AG08395 (cell line): ENCODE measurements around the gene LMOD1.
A peak's percentile ranks its signal among the peaks of the same experiment; 100 is the strongest.

ENCODE experiments used
- DNase-seq: peaks from one replicate; pipeline ENCODE4 v3.0.0; 2012; ENCODE audit warnings: mixed read lengths, low spot score

Gene LMOD1

DNA sequence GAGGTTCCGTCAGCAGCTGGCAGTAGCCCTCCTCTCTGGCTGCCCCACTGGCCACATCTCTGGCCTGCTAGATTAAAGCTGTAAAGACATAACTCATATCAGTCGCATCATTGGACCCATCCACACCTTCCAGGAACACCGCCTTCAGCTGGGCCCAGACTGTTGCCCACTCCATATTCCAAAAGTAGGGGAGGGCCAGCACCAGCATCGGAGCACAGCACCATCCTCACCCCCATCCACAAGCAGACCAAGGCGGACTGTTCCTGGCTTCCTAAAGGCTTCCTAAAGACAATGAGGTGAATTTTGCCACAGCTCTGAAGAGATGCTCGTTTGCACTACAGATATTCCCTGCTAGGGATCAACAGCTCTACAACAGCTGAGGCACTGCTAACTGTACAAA, 54.1 kb downstream of the LMOD1 start:
- DNase-seq: no peak

DNA sequence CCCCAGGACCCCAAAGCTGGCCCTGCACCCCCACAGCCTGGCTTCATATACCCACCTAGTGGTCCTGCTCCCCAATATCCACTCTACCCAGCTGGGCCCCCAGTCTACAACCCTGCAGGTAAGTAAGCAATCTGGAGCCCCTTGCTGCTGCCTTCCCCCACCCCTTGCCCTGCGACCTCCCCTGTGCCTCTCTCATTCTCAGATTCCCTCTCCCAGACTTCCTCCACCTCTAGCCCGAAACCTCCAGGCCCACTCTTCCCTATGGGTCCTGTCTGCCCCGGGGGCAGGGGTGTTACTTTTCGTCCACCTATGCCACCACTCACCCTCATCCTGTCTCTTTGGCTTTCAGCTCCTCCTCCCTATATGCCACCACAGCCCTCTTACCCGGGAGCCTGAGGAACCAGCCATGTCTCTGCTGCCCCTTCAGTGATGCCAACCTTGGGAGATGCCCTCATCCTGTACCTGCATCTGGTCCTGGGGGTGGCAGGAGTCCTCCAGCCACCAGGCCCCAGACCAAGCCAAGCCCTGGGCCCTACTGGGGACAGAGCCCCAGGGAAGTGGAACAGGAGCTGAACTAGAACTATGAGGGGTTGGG, 54.8 kb downstream of the LMOD1 start:
- no peak for DNase-seq

DNA sequence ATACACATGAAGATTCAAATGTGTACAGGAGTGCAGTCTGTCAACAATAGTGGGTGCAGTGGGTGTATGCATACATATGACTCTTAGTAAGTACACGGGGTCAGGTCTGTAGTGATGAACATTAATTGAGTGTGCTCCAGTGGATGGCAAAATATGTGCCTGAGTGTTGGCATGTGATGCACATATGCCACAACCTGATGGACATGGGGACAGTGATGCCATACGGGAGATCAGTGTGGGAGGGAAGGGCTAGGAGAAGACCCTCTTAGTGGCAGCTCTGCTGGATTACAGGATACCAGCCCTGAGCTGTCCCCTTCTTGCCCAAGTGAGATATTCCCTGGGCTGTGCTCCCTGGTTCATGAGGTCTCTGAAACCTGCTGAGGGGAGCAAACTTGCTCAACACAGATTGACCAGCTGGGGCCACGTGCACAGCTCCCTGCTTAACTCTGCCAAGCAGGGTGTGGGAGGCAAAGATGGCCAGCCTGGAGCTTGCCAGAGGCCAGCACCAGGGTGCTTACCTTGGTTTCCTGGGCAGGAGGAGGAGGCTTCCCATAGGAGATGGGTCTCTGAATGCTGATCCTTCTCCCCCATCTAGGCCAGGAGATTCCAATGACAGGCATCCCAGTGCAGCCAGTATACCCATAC, 55.4 kb downstream of the LMOD1 start:
- DNase-seq: no peak

DNA sequence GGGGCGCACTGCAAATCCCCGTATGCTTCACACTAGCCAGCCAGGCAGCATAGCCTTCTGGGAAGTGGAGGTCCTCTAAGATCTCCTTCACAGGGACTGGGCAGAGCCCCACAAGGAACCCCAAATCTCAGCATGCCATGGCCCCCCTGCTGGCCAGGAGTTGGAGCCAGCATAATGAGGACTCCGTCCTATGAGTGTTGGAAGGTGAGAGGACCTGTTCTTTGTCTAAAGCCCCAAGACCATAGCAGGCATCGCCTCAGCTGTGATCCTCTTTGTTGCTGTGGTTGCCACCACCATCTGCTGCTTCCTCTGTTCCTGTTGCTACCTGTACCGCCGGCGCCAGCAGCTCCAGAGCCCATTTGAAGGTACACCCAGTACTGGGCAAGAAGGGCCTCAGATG, 56.1 kb downstream of the LMOD1 start:
- no peak for DNase-seq

DNA sequence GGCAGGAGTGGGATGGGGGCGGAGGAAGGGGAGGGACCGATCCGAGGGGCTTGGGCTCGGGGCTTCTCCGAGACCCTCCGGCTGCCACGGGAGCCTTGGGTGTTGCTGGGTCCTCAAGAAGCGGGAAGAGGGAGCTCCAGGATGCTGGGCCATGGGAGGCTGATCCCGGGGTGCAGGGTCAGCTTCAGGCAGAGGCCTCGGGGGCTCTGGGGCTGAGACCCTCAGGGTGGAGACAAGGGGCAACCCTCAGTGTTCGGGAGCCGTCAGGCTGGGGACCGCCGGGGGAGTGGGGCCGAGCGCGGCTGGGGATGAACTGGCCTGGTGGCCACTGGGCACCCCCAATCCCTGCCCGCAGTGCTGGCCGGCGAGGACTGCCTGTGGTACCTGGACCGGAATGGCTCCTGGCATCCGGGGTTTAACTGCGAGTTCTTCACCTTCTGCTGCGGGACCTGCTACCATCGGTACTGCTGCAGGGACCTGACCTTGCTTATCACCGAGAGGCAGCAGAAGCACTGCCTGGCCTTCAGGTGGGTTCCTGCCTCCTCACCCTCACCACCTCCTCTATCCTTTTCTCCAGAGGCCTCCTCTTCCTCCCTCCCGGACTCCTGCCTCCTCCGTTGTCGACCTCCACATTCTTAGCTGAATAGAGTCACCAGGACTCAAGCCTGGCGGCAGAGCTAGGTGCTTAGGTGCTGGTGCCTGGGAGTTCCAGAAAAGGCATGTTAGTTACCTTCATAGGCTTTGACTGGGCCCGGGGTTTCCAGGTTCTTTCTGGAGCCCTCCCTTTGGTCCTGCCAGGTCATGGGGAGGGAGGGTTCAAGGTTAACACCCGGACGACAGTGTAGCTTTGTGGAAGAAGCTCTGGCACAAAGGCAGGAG, 57.0 kb downstream of the LMOD1 start:
- DNase-seq: no peak

DNA sequence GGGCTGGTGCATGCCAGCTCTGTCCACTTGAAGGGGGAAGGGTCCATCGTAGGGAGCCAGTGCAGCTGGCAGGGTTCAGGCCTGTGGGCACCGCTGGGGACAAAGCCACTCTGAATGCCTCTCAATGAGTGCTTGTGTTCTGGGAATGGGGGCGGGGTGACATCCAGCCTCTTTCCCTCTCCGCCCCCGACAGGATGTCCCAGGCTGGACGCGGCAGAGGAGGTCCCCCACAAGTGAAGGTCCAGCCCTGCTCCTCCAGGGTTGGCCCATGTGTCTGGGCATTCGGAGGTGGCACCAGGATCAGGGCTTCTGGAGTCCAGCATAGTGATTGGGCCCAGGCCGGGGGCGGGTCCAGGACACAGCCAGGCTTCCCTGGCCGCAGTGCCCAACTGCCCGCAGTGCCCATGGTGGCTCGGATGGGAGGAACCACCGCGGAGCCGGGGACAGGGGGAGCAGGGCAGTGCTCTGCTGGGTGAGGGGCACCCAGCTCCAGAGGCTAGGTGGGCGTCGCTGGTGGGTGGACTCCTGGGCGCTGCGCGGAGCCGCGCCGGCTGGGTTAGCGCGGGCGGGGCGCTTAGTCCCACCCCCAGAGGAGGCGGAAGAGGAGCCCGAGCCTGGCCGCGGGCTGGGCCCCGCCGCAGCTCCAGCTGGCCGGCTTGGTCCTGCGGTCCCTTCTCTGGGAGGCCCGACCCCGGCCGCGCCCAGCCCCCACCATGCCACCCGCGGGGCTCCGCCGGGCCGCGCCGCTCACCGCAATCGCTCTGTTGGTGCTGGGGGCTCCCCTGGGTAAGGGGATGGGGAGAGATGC, 57.9 kb downstream of the LMOD1 start, which contains the start of gene SHISA4:
Gene SHISA4 (plus strand): TSS at position 617 of the 808 bp plus-strand sequence. CDS start 97 bp downstream, at position 714.
- peak; percentile 89 for DNase-seq

DNA sequence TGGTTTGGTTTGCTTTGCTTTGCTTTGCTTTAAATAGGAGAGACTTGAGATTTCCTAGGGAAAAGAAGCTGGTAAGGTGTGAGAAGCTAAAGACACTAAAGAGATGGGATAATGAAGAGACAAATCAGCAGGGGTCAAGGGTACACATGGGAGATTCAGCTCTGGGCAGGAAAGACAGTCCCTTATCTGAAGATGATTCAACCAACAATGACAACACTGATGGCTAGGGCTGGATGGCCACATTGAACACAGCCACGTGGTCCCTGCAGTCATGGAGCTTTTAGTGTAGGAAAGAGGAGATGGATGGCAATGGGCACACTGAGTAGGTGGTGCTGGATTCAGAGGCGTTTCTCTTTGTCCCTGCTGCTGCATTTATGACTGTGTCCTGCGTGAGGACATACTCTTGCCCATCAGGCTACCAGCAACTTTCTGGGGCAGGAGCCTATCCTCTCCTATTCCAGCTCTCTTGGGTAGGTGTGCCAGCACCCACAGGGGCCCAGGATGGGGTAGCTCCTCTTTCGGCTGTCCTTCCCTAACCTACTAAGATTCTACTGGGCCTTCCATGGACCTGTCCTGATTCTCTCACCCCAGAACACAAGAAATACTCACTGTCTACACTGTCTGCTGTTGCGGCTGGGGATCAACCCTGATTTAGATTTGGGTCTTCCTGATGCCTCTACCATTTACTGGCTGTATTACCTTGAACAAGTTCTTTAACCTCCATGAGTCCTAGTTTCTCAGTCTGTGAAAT, 59.1 kb downstream of the LMOD1 start:
- DNase-seq: no peak

DNA sequence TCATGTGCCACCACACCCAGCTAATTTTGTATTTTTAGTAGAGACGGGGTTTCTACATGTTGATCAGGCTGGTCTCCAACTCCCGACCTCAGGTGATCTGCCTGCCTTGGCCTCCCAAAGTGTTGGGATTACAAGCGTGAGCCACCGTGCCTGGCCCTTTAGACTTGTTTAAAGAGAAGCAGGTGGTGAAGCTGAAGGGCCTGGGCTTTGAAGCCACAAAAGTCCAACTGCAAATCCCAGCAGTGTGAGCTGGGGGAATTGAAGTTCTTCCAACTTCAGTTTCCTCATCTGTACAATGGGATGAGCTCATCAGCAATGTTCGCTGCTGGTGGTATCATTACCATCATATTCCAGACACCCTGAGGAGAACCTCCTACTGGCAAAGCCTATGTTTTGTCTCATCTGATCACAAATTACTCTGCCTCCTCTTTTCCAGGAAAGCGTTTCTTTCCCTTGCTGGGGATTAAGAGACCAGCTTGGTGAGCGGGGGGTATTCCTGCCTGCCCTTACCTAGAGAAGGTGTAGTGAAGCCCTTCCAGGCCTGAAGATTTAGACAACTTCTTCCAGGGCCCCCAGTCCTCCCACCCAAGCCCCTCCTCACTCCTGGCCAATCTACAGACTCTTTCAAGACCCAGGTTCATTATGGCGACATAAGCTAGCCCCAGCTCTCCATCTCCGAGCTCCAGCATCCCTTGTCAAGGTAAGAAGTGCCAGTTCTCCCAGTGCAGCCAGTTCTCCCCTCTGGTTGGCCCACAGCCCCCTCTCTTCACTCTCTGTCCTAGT, 60.1 kb downstream of the LMOD1 start:
- DNase-seq: no peak

DNA sequence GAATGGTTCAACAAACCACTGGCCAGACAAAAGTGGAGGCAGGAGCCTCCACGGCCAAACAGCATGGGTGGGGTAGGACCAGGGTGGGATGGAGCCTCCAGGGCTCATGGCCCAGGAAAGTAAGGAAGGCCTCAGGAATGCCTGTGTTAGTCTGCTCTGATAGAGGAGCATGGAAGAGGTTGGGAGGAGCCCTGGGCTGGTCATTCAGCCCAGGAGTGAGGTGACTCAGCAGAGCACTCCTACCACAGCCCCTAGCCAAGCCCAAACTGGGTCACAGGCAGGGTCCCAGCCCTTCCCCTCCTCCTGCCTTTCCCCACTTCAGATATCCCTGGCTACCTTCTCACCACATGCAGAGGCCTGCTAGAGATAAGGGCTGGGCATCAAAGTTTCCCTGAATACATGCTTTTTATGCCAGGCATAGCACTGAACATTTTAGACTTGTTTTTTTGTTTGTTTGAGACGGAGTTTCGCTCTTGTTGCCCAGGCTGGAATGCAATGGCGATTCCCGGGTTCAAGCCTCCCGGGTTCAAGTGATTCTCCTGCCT, 60.7 kb downstream of the LMOD1 start:
- DNase-seq: peak; percentile 74

DNA sequence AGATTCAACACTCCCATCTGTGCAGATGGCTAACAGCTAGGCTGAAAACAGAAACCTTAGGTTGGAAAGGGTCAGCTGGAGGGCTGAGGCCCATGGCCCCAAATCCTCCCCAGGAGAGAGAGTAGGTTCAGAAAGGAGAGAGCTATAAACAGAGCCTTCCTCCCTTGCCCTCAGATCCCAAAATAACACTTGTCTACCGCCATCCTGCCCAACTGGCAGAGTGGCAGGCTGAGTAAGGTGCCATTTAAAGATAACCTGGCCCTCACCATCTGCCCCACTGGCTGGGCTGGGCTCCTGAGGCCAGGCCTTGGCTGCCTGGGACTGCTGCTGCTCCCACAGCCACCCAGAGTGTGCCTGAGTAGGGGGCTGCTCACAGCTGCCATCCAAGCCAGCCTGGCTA, 61.9 kb downstream of the LMOD1 start:
- DNase-seq: no peak

DNA sequence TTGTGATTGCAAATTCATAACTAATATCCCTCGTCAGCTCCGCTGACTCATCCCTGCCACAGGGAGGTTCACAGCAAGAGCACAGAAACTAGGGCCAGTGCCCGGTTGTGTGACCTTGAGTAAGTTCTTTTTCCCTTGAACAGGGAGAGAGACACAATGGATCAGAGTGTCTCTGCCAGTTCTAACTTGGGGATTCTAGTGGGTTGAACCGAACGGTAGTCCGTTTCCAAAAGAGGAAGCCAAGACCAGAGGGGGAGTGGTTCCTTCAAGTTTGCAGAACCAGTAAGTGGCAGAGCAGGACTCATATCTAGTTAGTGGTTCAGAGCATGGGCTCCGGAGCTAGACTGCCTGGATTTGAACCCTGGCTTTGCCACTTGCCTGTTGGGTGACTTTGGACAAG, 62.6 kb downstream of the LMOD1 start:
- peak; percentile 35 for DNase-seq

DNA sequence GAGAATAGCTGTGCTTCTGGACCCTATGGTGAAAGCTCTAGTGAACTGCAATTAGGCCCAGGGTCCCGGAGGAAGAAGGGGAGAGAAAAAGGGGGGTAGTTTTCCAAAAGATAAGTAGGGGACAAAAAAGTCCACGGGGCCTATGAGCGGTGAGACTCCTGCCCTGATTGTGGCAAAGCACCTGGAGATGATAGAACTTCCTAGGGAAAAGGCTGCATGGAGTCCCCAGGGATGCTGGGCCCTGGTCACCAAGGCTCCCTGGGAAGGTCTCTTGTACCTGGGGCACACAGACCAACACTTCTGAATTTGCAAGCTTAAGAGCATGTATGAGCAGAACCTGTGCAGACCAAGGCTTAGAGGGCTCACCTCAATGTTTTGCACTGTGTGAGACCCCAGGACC, 63.1 kb downstream of the LMOD1 start:
- no peak for DNase-seq

DNA sequence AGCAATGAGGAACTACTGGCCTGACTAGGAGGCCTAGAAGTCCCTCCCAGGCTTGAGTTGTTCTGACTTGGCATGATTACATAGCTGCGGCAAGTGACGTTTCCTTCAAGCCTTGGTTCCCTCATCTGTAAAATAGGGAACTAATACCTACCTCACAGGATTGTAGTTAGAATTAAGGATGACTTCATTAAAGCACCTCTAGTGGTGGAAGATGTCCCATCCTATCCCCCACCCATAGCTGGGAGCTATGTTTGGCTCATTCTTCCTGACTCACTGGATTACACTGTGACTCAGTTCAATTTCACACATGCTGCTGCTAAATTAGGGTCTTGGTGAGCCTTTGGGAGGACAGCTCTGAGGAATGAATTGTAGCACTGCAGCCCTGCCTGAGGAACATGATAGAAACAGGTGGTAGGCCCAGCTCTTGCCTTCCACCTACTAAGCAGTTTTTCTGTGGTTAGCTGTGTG, 63.6 kb downstream of the LMOD1 start:
- peak; percentile 82 for DNase-seq

DNA sequence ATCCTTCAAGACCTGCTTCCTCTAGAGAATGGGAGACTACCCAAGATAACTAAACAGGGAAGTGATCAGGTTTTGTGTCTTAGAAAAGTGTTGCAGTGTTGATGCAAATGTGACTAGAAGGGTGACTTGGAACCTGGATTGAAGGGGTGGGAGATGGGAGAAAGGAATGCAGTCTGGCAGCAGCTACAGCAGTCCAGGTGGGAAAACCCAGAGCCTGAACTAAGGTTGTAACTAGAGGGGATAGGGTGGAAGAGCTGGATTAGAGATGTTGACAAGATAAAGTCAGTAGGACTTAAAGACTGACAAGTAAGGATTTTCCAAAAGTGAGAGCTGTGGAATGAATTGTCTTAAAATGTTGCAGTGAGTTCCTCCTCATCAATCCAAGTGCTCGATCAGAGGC, 64.7 kb downstream of the LMOD1 start:
- DNase-seq: no peak

DNA sequence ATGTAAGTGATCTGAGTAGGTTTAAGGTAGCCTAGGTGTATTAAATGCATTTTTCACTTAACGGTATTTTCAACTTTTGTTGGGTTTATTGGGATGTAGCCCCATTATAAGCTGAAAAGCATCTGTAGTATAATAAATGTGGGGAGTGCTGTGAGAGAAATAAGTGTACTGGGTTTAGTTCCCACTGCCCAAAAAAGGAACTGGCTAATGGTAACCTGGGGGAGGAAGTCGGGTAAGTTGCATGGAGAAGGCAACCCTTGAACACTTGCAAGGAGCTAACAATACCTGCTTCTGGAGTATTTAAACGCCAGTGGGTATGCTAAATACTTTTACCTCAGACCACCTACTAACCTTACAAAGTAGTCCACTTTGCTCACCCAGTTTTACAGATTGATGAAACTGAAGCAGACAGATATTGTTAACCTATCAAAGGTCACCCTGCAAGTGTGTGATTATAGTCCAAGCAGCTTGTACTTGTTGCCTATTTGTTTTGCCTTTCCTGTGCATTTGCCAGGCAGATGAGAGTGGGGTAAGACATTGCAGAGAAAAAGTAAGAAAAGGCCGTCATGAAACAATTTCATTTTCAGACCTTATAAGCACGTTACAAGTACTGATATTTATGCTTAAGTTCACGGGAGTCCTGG, 65.3 kb downstream of the LMOD1 start:
- DNase-seq: no peak

DNA sequence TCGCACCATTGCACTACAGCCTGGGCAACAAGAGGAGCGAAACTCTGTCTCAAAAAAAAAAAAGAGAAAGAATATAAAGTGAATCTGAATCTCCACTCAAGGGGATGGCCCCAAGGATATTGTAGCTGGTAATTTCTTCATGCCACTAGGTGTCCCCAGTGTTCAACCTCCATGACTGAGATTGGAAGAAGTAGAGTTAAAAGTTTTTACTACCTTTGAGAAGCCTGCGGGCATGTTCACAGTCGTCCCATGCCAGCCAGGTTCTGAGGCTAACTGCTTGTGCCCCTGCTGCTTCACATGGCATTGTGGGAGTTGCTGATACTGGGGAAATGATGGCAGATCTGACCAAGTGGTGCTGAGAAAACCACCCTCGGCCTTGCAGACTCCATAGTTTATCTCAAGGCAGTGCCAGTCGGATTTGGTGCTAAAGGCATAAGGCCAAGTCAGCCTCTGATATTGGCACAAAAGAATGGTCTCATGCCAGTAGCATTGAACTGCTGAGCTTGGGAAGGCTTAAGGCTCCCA, 68.4 kb downstream of the LMOD1 start:
- peak; percentile 64 for DNase-seq

DNA sequence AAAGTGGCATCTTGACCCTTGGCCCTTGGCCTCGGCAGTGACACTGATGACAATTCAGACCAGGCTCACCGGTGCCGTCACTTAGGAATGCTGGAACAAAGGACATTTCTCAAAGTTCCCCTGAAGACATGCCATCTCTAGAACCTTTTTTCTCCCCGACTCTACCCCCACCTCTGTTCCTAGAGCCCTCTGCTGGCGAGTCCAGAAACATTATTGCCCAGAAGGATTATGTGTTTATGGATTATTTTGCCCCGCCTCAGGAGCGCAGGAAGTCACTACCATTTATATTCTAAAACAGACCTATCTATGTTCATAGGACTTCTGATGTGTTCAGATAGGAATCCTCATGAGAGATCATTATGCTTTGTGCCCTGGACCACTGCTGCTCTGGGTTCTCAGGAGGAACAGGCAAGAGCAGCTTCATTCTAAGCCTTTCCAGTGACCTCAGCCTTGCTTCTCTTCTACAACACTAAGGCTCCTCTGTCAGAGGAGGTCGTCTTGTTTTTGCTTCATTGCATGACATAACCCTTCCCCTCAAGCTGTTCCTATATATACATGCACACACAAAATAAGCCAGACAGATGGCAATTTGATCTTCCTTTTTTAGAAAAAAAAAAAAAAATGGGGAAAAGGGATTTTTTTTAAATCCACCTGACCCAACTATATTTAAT, 70.1 kb downstream of the LMOD1 start:
- no peak for DNase-seq

DNA sequence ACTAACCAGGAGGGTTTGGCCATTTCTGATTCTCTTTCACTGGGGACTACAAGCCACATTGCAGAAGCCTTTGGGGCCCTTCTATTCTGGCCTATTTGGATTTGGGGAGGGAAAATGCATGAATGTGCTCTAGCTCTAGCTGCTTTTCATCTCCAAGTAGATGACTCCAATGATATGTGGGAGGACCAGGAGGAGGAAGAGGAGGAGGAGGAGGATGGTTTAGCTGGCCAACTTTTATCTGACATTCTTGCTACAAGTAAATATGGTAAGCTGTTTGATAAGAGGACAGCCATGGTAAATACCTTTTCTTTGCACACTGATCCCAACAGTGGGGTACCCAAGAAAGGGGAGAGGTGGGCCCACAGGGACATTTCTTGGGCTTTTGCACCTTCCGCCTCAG, 71.7 kb downstream of the LMOD1 start:
- DNase-seq: no peak

DNA sequence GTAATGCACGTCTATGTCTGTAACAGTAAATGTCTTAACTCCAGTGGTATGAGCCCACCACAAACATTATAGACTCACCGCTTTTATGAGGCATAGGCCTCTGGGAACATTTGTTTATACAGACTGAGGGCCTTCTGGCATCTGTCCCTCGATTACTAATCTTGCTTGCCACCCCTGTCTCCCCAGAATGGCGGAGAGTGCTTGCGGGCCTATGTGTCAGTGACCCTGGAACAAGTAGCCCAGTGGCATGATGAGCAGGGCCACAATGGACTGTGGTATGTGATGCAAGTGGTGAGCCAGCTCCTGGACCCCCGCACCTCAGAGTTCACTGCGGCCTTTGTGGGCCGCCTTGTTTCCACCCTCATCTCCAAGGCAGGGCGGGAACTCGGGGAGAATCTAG, 76.0 kb downstream of the LMOD1 start:
- no peak for DNase-seq
